Tibial nerve (tissue), 4 donors: ENCODE data around the gene THG1L. TPM values are rescaled to one million over a fixed set of nuclear protein-coding genes. Genes with fewer than 3 reads are reported as not detected.

Experiments used
- DNase-seq, 2 donors: peaks; one replicate each; pipeline ENCODE4 v3.0.0-alpha.2; 2019; ENCODE audit warnings: low spot score in 2 of 2
- H3K27ac ChIP-seq, 4 donors: fragments of 200-600 bp; sonication (generic) in 3 of 4; one replicate each; pipeline ENCODE4 v1.5.1; 2017 to 2019; ENCODE audit warnings: mild to moderate bottlenecking in 1 of 4
- H3K27me3 ChIP-seq, 2 donors: fragments of 200-600 bp; sonication (generic) in 1 of 2; one replicate each; pipeline versions ENCODE4 v1.5.1 to v1.6.0; 2017 to 2019
- H3K36me3 ChIP-seq, 3 donors: fragments of 200-600 bp; sonication (generic); one replicate each; pipeline ENCODE4 v1.5.1; 2018 to 2019
- H3K4me1 ChIP-seq, 4 donors: fragments of 200-600 bp; sonication (generic) in 3 of 4; one replicate each; pipeline ENCODE4 v1.5.1; 2017 to 2019
- H3K4me3 ChIP-seq, 4 donors: fragments of 200-600 bp; sonication (generic) in 3 of 4; one replicate each; pipeline ENCODE4 v1.5.1; 2017 to 2019; ENCODE audit warnings: mild to moderate bottlenecking in 1 of 4, moderate library complexity in 1 of 4
- H3K9me3 ChIP-seq, 4 donors: fragments of 200-600 bp; sonication (generic) in 3 of 4; one replicate each; pipeline ENCODE4 v1.5.1; 2017 to 2019
- EP300 ChIP-seq, 2 donors: sonication (generic); formaldehyde crosslinking; IDR thresholded peaks; one replicate each; pipeline ENCODE4 v1.6.1; 2017; ENCODE audit warnings: antibody characterized with exemption in 2 of 2, mild to moderate bottlenecking in 1 of 2
- POLR2A ChIP-seq, 2 donors: fragments of 450-650 bp; IDR thresholded peaks; one replicate each; pipeline ENCODE4 v1.6.1; 2017; ENCODE audit warnings: antibody characterized with exemption in 2 of 2, mild to moderate bottlenecking in 2 of 2, moderate library complexity in 2 of 2
- WGBS, 2 donors: methylation state at CpG; one replicate each; pipeline ENCODE4 v1.1.5; 2018; 5-methylcytosine and 5-hydroxymethylcytosine counted together
- total RNA-seq, 4 donors: library from RNA; depleted of rRNA; stranded (reverse); fragments of >200 nt; gene quantifications; one replicate each; pipeline ENCODE4 v1.1.0, GENCODE V29; 2016
- TF ChIP-seq, protein P1 (sequence below), 5 experiments: fragments of 200-600 bp in 3 of 5; fragments of 450-650 bp in 2 of 5; sonication (generic) in 3 of 5; IDR thresholded peaks; one replicate each; pipeline ENCODE4 v1.5.1; 2016 to 2019; ENCODE audit warnings: antibody characterized with exemption in 5 of 5, mild to moderate bottlenecking in 3 of 5, moderate library complexity in 2 of 5

Gene THG1L
- total RNA-seq, 4 donors from 2014 or later = 4.9 to 11.5 (median 9.2) TPM

DNA sequence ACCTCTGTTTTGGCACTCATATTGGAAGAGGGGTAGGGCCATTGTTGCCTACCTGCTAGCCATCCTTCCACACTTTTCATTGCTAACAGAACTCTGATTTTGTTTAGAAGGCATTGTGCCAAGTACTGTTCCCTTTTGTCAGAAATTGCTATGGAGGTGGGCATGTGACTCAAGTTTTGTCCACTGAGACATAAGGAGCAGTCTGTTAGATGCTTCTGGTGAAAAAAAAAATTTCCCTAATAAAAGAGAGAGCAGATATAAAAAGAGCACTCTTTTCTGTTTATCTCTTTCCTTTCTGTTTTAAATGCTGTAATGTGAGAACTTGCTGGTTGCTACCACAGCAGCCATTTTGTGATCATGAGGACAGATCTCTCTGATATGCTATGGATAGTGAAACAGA, 21.9 kb upstream of the THG1L start:
- H3K36me3 ChIP-seq = no peaks in the 10 kb centered on the region
- H3K9me3 ChIP-seq = no peaks in the 10 kb centered on the region
- no peak for DNase-seq
- no peak overlapping the region for H3K27ac ChIP-seq
- no peak for TF ChIP-seq EP300 (IDR thresholded peaks at IDR 0.05)
- H3K27me3 ChIP-seq = no peaks in the 10 kb centered on the region
- no peaks in the 10 kb centered on the region for H3K4me1 ChIP-seq
- H3K4me3 ChIP-seq = no peak overlapping the region

DNA sequence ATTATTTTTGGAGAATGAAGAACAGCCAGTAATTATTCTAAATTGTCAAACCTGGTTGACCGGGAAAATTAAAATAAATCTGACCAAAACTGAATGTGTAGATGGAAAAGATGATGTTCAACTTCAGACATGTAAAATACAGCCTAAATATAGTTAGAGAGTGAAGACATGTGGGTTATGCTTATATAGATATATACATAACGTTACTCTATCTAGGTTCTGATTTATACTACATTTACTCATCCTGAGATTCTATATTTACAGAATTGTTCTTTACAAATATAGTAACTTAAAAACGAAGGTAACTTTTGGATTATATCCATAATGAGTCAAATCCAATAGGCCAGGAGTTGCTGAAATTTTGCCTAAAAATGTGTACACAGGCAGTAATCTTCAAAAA, 20.8 kb upstream of the THG1L start:
- Histone ChIP-seq H3K27me3 (no peaks in the 10 kb centered on the region), H3K36me3 (no peaks in the 10 kb centered on the region), H3K4me3 (no peak overlapping the region), H3K27ac (peak overlapping the region in 1 of 4 donors; percentile 13), H3K4me1 (no peaks in the 10 kb centered on the region), H3K9me3 (no peaks in the 10 kb centered on the region)
- no peak for DNase-seq
- TF ChIP-seq EP300 (IDR thresholded peaks at IDR 0.05) (no peak), POLR2A (IDR thresholded peaks at IDR 0.05) (no peak)
- TF ChIP-seq, protein P1, sequence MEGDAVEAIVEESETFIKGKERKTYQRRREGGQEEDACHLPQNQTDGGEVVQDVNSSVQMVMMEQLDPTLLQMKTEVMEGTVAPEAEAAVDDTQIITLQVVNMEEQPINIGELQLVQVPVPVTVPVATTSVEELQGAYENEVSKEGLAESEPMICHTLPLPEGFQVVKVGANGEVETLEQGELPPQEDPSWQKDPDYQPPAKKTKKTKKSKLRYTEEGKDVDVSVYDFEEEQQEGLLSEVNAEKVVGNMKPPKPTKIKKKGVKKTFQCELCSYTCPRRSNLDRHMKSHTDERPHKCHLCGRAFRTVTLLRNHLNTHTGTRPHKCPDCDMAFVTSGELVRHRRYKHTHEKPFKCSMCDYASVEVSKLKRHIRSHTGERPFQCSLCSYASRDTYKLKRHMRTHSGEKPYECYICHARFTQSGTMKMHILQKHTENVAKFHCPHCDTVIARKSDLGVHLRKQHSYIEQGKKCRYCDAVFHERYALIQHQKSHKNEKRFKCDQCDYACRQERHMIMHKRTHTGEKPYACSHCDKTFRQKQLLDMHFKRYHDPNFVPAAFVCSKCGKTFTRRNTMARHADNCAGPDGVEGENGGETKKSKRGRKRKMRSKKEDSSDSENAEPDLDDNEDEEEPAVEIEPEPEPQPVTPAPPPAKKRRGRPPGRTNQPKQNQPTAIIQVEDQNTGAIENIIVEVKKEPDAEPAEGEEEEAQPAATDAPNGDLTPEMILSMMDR (IDR thresholded peaks at IDR 0.05) = no peak
- WGBS, 2 donors = 76 to 80% methylated on average over 3 of the region's 3 CpGs

DNA sequence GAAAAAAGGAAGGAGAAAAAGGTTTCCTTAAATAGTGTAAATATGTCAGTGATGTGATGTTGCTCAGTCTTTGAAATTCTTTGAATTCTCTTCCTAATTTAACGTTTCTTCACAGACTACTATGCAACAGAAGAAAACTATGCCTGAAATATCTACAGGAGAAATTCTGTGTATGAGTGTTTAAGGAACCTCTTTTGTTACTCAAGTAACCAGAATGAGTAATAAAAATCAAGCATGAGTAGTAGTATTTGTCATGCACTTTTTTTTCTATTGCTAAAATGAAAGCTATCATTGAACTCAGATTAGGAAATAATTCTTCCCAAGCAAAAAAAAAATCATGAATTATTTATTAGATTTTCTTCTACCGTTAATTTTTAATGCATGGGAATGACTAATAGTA, 20.3 kb upstream of the THG1L start:
- Histone ChIP-seq H3K27ac (peak overlapping the region in 1 of 4 donors; percentile 13), H3K36me3 (no peaks in the 10 kb centered on the region), H3K4me1 (no peaks in the 10 kb centered on the region), H3K4me3 (no peak overlapping the region), H3K27me3 (no peaks in the 10 kb centered on the region), H3K9me3 (no peaks in the 10 kb centered on the region)
- no peak for DNase-seq
- WGBS, 2 donors = 28 to 32% methylated on average over 2 of the region's 2 CpGs
- TF ChIP-seq POLR2A (IDR thresholded peaks at IDR 0.05) (no peak), EP300 (IDR thresholded peaks at IDR 0.05) (no peak)
- TF ChIP-seq, protein P1 (IDR thresholded peaks at IDR 0.05) = no peak

DNA sequence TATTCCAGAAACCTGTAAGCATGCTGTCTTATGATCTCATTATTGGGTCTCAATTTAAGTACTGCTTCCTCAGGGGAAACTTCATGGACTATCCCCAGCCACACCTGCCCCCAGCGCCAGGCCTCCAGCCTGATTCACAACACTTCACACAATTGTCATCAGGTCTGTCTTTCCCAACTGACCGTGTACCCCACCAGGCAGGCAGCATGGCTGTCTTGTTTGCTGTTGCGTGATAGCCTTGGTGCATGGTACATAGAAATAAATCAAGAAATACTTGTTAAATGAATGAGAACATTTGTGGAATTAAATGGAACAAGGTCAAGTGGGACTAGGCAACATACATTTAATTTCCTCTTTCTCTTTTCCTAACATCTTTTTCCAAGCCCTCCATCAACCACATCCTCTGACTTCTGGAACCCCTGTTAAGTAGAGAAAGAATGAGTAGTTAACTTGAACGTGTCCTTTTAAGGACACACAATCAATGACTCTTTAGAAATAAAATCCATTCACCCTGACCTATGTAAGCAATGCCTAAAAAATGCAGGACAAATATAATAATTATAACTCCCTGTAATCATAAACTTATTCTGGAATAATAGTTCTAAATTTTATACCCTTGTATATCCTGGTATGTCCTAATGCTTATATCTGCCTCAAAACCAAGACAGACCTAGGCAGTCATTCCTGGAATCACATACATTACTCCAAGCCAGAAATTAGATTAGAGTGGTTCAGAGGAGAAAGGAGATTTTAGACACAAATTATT, 17.2 kb upstream of the THG1L start:
- TF ChIP-seq EP300 (IDR thresholded peaks at IDR 0.05) = no peak
- TF ChIP-seq, protein P1 (IDR thresholded peaks at IDR 0.05) = no peak
- no peak for TF ChIP-seq POLR2A (IDR thresholded peaks at IDR 0.05)
- Histone ChIP-seq H3K36me3 (no peaks in the 10 kb centered on the region), H3K9me3 (no peaks in the 10 kb centered on the region), H3K27ac (no peak overlapping the region), H3K27me3 (no peaks in the 10 kb centered on the region), H3K4me3 (no peak overlapping the region), H3K4me1 (peaks cover 0 to 13% (median 2%) of the 10 kb centered on the region in 4 donors)
- no peak for DNase-seq
- WGBS, 2 donors = 79 to 84% methylated on average over 4 of the region's 4 CpGs

DNA sequence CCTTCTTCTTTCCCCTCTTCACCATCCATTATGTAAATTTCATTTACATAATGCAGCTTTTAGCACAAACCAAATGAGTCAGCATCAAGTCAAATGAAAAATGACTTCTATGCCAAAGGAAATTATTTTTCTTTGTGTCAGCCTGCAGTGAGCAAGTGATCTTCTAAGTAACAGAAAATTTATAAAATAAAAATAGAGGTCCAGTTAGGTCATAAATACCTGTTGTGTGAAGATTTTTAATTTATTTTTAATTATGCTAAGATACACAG, 16.7 kb upstream of the THG1L start:
- Histone ChIP-seq H3K4me1 (peaks cover 0 to 14% (median 2%) of the 10 kb centered on the region in 4 donors), H3K27ac (no peak overlapping the region), H3K36me3 (no peaks in the 10 kb centered on the region), H3K9me3 (no peaks in the 10 kb centered on the region), H3K4me3 (no peak overlapping the region), H3K27me3 (no peaks in the 10 kb centered on the region)
- DNase-seq = no peak
- TF ChIP-seq EP300 (IDR thresholded peaks at IDR 0.05) (no peak), POLR2A (IDR thresholded peaks at IDR 0.05) (no peak)
- TF ChIP-seq, protein P1 (IDR thresholded peaks at IDR 0.05) = no peak

DNA sequence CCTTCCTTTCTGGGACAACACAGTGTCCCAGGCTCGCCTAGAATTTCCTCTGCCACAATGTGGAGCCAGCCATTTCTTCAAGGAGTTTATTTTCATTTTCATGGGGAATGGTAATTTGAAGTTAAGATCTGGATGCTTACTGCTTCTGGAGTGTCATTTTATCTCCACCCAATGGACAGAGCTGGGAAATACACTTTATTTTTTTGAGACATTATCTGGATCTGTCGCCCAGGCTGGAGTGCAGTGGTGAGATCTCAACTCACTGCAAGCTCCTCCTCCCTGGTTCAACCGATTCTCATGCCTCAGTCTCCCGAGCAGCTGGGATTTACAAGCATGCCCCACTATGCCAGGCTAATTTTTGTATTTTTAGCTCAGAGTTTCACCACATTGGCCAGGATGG, 12.7 kb upstream of the THG1L start:
- peaks cover 0 to 14% (median 2%) of the 10 kb centered on the region in 4 donors for H3K4me1 ChIP-seq
- no peak for TF ChIP-seq EP300 (IDR thresholded peaks at IDR 0.05)
- TF ChIP-seq, protein P1 (IDR thresholded peaks at IDR 0.05) = peak; percentile 51 to 83 (median 60)
- H3K36me3 ChIP-seq = no peaks in the 10 kb centered on the region
- H3K4me3 ChIP-seq = no peak overlapping the region
- H3K9me3 ChIP-seq = no peaks in the 10 kb centered on the region
- no peaks in the 10 kb centered on the region for H3K27me3 ChIP-seq
- DNase-seq = peak in 1 of 2 donors; percentile 47
- peak overlapping the region in 1 of 4 donors; percentile 33 for H3K27ac ChIP-seq
- WGBS, 2 donors = 0% methylated on average over 4 of the region's 4 CpGs
